Astrocyte of the hippocampus (primary cell): Measurements from ENCODE around the gene MSRB1.
"Not testable (repeated sequence)": the region's sequence is repeated elsewhere in the genome, so short reads cannot be mapped to it uniquely, and the experiment has no call there.

ENCODE experiments used
- DNase-seq: peaks from one replicate; pipeline ENCODE4 v3.0.0; 2011; ENCODE audit warnings: low read depth, low spot score

MSRB1 gene

GRCh38 chr16:1962161-1963153, 19.5 kb upstream of the MSRB1 start:
- DNase-seq = not testable (repeated sequence)

- no peak for DNase-seq
These were observed 18.7 kb upstream of the MSRB1 start for GRCh38 chr16:1961651-1962067.

- peak; percentile 40 for DNase-seq
These were observed 17.9 kb upstream of the MSRB1 start for GRCh38 chr16:1960665-1961630.

- peak; percentile 96 for DNase-seq
These were observed 16.5 kb upstream of the MSRB1 start, which contains the start of gene NDUFB10 for GRCh38 chr16:1959269-1960039. Gene NDUFB10, plus strand, starts transcription at chr16:1959538. Its CDS starts 87 bp downstream, at chr16:1959625.

GRCh38 chr16:1958715-1959268, 15.8 kb upstream of the MSRB1 start:
- DNase-seq = no peak

- not testable (repeated sequence) for DNase-seq
These were observed 15.1 kb upstream of the MSRB1 start for GRCh38 chr16:1958143-1958491.

GRCh38 chr16:1957434-1958142, 14.6 kb upstream of the MSRB1 start:
- DNase-seq = not testable (repeated sequence)

GRCh38 chr16:1953734-1954133, 10.7 kb upstream of the MSRB1 start:
- DNase-seq = no peak

GRCh38 chr16:1950559-1950958, 7.6 kb upstream of the MSRB1 start:
- no peak for DNase-seq

- no peak for DNase-seq
These were observed 7.0 kb upstream of the MSRB1 start for GRCh38 chr16:1950047-1950446.

GRCh38 chr16:1949507-1949906, 6.5 kb upstream of the MSRB1 start:
- no peak for DNase-seq

- no peak for DNase-seq
These were observed 4.3 kb upstream of the MSRB1 start for GRCh38 chr16:1947369-1947670.

GRCh38 chr16:1946495-1947368, 3.7 kb upstream of the MSRB1 start:
- DNase-seq = no peak

- DNase-seq = no peak
These were observed 2.8 kb upstream of the MSRB1 start for GRCh38 chr16:1945559-1946391.

- no peak for DNase-seq
These were observed 1.7 kb upstream of the MSRB1 start for GRCh38 chr16:1944612-1945199.

GRCh38 chr16:1942047-1942809, 771 bp downstream of the MSRB1 start:
- peak; percentile 38 for DNase-seq
